IPS-NIHi7 (cell line): ENCODE data around the gene ZFYVE9.
"Not testable (repeated sequence)": the region's sequence is repeated elsewhere in the genome, so short reads cannot be mapped to it uniquely, and the experiment has no call there.

ENCODE experiments used
- DNase-seq: peaks from one replicate; pipeline ENCODE4 v3.0.0; 2012; ENCODE audit warnings: mixed read lengths; ENCODE audit errors: extremely low spot score

ZFYVE9 gene

DNA sequence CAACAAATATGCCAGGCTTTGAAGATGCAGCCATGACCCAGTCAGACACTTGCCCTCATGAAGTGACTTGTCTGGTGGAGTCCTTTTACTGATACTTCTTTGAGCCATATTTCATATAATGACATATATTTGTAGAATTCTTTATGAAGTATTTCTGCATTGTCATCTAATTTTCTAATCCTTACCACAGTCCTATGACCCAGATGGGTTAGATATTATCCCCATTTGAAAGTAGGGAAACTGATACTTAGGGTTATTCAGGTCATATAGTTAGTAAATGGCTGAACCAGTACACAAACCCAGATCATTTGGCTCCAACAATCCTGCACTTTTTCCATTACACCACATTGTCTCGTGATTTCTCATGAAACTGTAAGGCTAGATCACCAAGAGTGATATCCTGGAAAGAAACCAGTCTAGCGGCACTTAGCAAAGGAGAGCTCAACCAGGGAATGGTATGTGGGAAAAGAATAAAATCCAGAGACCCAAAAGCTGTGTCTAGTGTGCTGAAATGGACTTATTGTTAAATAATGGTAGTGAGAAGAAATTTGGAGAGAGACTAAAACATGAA is 49.6 kb downstream of the ZFYVE9 start:
- DNase-seq: no peak

DNA sequence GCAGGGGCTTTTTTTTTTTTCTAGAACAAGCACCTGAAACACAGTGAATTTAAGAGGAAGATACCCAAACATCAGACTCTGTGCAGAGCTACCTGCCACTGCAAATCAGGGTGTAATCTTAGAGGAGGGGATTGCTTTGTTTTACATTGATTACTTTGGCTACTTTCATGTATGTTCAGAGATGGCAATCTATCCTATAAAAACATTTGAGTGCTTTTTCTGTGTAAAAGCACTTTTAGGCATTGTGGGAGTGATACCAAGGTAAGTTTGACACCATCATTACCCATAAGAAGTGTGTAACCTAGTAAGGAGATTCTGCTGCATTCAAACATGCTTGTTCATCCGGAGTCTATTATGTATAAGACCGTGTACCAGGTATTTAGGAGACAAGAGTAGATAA is 50.1 kb downstream of the ZFYVE9 start:
- no peak for DNase-seq

DNA sequence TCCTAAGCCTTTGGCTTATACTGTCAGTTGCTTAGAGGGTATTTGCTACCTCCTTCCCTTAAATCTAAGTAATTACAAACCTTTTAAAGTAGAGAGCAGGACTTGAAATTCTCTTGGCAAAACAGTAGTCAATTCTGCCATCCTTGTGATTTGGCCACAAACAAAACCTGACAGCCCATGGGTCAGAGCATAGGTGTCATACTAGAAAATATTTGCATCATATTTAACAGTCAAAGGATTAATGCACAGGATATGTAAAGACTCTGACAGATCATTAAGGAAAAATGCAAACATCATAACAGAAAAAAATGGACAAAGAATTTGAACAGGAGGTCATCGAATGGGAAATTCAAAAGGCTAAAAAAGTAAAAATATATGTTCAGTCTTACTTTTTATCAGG is 50.5 kb downstream of the ZFYVE9 start:
- DNase-seq: no peak

DNA sequence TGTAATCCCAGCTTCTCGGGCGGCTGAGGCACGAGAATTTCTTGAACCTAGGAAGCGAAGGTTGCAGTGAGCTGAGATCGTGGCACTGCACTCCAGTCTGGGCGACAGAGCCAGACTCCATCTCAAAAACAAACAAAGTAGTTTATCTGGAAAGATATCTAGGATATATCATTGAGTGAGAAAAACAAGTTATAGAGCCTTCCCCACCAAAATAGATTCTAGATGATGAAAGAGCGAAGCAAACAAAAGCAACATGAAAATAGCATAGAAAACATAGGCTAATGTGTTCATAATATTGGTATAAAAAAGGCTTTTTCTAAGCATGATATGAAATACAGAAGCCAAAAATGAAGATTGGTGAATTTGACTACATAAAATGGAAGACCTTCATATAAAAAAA is 52.1 kb downstream of the ZFYVE9 start:
- no peak for DNase-seq

DNA sequence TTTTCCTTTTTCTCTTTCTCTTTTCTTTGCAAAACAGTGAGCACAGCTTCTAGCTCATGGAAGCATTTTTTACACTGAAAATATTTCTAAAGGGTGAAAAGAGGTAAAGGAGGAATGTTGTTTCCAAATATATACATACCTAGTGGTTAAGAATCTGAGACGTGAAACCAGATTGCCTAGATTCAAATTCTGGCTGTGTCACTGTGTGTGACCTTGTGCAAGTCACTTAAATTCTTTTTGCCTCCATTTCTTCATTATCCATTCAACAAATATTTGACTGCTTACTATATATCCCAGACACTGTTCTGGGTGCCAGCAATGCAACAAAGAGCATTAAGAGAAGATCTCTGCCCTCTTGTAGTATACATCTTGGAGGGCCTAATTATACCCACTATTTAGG is 53.3 kb downstream of the ZFYVE9 start:
- DNase-seq: no peak

DNA sequence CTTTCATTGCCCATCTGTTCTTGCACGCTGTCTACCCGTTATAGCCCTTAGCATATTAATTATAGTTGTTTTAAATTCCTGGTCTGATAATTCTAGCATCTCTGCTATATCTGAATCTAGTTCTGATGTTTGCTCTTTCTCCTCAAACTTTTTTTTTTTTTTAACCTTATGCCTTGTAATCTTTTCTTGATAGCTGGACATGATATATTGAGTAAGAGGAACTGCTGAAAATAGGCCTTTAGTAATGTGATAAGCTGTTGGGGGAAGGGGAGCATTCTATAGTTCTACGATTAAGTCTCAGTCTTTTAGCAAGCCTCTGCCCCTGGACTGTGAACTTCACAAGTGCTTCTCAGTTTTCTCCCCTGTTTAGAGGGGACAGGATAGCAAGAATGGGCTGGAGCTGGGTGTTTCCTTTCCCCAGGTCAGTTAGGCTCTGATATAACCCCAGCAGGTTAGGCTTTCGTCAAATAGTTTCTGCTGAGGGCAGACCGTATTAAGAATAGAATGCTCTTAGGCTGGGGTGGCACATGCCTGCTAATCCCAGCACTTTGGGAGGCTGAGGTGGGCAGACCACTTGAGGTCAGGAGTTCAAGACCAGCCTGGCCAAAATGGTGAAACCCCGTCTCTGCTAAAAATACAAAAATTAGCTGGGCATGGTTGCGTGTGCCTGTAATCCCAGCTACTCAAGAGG is 62.2 kb downstream of the ZFYVE9 start:
- DNase-seq: no peak

DNA sequence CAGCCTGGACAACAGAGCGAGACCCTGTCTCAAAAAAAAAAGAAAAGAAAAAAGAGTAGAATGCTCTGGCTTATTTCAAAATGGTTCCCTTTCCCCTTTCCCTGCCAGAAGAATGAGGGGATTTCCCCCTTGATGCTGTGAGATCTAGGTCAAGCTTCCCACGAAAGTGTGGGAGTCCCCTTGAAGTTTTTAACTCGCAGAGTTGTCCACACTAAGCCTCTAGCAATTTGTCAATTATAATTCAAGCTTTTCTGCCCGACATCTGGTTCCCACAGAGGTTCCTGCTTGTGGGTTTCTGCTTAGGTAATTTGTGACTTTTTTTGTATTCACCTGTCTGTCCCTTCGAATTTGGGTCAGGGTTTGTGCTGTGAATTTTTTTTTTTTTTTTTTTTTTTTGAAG is 62.8 kb downstream of the ZFYVE9 start:
- no peak for DNase-seq

DNA sequence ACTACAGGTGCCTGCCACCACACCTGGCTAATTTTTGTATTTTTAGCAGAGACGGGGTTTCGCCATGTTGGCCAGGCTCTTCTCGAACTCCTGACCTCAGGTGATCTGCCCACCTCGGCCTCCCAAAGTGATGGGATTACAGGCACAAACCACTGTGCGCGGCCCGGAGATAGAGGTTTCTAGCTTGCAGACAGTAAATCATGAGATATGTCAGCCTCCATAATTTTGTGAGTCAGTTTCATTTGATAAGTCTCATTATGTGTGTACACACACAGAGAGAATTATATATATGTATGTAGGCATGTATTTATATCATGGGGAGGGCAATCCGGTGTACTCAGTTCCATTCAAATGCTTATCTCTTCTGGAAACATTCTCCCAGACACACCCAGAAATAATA is 64.8 kb downstream of the ZFYVE9 start:
- not testable (repeated sequence) for DNase-seq

DNA sequence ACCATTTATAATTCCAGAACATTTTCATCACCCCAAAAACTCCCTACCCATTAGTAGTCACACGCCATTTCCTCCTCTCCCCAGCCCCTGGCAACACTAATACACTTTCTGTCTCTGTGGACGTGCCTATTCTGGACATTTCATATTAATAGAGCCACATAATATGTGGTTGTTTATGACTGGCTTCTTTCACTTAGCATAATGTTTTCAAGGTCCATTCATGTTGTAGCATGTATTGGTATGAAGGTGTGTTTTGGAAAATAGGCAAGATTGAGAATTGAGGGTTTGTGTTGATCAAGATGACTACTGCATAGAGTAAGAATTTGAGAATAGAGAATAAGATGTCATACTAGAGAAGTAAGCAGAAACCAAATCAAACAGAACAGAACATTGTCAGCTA is 67.5 kb downstream of the ZFYVE9 start:
- DNase-seq: no peak

DNA sequence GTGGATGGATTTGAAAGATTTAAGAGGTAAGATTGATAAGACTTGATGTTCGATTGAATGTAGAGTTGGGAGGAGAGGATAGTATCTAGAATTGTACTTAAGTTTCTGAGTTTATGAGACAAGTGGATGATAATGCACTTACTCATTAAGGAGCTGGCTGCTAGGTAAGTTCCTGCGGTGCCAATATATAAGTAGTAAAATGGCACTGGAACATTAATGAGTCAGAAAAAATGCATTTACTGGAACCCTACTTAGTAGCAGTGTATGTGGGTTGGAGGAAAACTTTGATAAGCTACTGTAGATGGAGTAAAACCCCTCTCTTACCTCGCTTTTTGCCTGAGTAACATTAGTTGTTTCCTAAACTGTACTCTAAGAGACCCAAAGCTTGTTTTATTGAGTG is 68.2 kb downstream of the ZFYVE9 start:
- DNase-seq: no peak

DNA sequence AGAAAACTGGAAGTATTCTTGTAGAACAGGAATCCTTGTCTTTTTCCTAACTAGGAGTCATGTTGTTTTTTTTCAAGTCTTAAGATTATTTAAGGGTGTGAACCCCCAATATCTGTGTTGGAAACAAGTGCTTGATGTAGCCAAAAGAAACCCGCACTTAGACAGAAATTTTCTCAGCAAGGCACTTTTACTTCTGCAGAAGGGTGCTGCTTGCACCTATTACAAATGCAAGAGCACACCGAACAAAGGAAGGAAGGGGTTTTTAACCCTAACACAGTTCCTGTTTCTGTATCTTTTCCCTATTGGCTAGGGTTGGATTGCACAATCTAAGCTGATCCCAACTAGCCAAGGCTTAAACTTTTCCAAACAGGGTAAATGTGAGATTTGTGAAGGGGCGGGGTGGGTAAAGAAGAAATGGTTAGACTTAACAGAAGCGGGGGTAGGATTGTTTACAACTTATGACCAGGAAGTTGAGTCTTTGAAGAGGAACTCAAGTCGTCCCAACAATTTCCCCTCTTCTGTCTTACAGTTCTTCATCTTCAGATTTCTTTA is 75.1 kb downstream of the ZFYVE9 start:
- no peak for DNase-seq

DNA sequence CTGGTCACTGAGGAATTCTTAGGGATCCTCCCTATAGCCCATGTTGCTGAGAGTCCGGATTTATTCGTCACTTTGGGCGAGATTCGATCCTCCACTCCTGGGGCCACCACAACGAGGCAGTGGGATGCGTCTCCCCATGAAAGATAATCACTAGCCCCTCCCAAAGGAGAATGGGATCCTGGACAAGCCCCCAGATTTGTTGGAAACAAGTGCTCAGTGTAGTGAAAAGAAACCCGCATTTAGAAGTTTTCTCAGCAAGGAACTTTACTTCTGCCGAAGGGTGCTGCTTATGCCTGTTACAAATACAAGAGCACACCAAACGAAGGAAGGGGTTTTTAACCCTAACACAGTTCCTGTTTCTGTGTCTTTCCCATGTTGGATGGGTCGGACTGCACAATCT is 83.3 kb downstream of the ZFYVE9 start:
- DNase-seq: no peak

DNA sequence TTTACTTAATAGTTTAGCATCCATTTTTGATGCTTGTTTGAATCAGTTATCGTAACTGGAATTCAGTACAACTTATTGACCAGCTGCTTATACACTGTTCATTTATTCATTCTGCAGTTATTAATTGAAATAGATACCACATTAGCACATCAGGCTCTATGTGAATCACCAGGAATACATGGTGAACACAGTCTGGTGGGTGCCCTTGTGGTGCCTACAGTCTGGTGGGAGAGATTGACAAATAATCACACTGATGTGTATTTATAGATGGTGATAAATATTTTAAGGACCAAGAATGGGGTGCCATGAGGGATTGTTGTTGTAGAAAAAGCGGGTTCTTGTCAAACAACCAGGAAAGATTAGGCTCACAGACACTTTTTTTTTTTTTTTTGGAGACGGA is 87.6 kb downstream of the ZFYVE9 start:
- no peak for DNase-seq

DNA sequence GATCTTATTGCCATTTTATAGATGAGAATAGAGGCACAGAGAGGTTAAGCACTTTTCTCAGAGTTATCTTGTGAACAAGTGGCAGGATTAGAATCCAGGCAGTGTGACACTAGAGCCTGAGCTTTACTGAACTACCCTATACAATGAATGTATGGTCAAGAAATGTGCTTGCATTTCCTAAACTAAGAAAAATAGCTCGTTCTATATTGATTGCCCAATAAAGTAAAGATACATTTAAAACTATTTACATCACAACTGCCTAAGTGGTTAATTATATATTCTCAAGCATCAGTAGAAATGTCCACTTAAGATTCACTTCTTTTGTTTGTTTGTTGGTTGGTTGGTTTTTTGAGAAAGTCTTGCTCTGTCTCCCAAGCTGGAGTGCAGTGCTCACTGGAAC is 91.6 kb downstream of the ZFYVE9 start:
- DNase-seq: no peak

DNA sequence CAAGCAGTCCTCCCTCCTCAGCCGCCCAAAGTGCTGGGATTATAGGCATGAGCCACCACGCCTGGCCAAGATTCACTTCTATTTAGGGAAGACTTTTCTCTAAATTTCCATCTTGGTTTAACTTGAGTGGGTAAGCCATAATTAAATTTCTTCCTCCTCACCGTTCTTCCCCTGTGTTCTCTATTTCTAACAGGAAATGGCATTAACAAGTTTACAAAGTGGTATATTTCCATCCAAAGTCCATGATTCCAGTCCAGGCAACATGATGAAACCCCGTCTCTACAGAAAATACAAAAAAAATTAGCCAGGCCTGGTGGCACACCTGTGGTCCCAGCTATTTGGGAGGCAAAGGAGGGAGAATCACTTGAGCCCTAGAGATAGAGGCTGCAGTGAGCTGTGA is 92.1 kb downstream of the ZFYVE9 start:
- DNase-seq: no peak

DNA sequence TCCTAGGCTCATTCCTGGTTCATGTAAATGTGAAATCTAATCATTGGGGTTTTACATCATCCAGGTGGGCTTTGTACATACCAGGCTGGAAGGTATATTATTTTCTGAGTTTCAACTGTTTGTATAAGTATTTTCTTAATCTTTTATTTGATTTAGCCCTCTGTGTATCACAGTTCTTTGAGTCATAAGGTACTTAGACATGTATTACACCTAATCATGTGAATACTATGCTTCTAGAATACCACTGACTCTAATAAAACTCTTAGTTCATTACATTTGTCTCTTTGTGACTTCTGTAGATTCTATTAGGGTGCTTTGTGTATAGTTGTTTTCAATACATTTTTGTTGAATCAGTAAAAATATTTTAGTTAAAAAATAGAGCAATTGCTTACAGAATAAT is 92.8 kb downstream of the ZFYVE9 start:
- no peak for DNase-seq

DNA sequence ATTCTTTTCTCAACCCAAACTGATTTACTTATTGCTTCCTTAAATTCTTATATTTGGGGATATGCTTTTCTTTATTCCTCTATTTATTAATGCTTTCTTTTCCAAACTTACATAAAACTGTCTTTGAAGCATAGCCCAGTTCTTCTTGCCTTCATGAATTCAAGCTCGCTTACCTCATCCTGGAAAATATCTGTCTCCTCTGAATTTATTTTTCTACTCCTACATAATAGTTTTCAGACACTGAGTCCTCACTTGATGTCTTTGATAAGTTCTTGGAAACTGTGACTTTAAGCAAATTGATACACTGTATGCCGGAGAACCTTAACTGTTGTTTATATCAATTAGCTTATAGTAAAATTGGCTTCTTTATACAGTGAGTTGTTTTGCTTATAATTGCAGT is 93.8 kb downstream of the ZFYVE9 start:
- no peak for DNase-seq

DNA sequence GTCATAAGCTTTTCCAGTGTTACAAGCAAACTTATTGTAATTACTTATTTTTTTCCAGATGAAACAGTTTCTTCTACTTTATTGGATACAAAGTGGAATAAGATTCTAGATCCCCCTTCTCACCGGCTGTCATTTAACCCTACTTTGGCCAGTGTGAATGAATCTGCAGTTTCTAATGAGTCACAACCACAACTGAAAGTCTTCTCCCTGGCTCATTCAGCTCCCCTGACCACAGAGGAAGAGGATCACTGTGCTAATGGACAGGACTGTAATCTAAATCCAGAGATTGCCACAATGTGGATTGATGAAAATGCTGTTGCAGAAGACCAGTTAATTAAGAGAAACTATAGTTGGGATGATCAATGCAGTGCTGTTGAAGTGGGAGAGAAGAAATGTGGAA is 95.5 kb downstream of the ZFYVE9 start:
- DNase-seq: no peak

DNA sequence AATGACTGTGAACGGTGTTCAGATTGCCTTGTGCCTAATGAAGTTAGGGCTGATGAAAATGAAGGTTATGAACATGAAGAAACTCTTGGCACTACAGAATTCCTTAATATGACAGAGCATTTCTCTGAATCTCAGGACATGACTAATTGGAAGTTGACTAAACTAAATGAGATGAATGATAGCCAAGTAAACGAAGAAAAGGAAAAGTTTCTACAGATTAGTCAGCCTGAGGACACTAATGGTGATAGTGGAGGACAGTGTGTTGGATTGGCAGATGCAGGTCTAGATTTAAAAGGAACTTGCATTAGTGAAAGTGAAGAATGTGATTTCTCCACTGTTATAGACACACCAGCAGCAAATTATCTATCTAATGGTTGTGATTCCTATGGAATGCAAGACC is 96.6 kb downstream of the ZFYVE9 start:
- DNase-seq: no peak

DNA sequence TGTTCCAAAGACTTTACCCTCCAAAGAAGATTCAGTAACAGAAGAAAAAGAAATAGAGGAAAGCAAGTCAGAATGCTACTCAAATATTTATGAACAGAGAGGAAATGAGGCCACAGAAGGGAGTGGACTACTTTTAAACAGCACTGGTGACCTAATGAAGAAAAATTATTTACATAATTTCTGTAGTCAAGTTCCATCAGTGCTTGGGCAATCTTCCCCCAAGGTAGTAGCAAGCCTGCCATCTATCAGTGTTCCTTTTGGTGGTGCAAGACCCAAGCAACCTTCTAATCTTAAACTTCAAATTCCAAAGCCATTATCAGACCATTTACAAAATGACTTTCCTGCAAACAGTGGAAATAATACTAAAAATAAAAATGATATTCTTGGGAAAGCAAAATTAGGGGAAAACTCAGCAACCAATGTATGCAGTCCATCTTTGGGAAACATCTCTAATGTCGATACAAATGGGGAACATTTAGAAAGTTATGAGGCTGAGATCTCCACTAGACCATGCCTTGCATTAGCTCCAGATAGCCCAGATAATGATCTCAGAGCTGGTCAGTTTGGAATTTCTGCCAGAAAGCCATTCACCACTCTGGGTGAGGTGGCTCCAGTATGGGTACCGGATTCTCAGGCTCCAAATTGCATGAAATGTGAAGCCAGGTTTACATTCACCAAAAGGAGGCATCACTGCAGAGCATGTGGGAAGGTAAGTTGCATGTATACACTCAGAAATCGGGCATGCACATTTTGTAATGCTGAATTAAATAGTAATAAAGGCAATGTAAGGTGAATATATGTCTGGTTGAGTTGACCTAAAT is 97.2 kb downstream of the ZFYVE9 start:
- DNase-seq: no peak

DNA sequence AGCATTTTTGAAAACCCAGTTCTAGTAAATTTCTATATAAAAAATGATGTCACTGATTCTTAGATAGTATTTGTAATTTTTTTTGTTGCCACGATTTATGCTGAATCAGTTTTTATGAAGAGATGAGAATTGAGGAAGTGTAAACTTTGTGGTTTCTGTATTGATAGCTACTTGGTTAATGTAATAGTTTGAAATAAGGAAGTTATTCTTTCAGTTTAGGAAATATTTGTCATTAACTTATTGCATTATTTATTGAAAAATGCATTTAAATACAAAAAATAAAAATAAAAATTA is 97.8 kb downstream of the ZFYVE9 start:
- DNase-seq: no peak

DNA sequence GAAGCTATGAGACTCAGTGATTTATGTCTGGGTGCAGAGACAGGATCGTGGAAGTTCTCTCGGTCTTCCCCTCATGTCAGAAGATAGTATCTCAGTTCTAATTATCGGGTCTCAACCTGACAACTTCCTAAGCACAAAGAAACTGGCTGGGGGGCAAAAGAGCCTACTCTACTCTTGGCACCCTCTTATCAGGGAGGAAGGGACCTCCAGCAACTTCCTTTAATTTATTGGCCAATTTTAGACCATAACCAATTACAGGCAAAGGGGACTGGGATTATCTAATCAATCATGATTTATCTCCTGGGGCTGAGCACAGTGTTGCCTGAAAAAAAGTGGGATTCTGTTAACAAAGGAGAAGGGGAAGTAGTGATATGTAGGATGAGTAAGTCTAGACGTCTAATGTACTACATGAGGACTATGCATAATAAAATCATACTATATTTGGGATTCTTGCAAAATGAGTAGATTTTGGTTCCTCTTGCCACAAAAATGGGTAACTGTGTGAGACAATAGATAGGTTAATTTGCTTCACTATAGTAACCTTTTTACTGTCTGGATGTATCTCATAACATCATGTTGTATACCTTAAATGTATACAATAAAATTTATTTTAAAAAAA is 98.8 kb downstream of the ZFYVE9 start:
- no peak for DNase-seq
